GM18909 (cell line): ENCODE measurements around the gene ADCY1.

Experiments
- ATAC-seq: cut with Tn5 transposase; IDR thresholded peaks from one replicate; pipeline ENCODE4 v1.9.1; 2021; ENCODE audit warnings: mild to moderate bottlenecking; ENCODE audit not compliant: unreplicated experiment, poor library complexity

Gene ADCY1

DNA sequence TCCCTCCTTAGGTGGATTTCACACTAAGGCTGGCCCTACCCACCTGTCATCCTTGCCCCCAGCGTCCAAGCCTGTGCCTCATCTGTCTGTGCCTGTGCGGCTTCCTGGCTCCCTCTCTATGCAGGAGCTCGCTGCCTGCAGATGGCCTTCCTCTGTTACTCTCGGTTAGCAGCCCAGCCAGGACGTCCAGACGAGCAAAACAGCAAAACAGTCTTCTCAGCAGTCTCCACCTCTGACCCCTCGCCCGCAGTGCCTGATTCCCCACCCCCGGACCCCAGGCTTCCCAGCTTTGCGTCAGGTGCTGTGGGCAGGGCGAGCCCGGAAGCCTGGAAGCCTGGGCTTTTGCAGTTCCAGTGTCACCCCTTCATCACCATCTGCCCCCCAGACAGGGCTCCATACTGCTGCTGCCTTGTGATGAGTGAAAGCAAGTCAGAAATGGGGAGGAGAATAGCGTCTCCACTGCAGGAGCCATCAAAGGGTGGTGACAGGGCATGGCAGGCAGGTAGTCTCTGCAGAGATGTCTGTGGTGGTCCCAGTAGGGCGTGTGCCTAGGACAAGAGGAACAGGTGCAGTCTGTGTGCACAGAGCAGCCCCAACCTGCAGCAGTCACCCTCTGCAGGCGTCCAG lies 88.5 kb downstream of the ADCY1 start:
- no peak for ATAC-seq

GRCh38 chr7:45663167-45663921 lies 89.2 kb downstream of the ADCY1 start:
- ATAC-seq = no peak

DNA sequence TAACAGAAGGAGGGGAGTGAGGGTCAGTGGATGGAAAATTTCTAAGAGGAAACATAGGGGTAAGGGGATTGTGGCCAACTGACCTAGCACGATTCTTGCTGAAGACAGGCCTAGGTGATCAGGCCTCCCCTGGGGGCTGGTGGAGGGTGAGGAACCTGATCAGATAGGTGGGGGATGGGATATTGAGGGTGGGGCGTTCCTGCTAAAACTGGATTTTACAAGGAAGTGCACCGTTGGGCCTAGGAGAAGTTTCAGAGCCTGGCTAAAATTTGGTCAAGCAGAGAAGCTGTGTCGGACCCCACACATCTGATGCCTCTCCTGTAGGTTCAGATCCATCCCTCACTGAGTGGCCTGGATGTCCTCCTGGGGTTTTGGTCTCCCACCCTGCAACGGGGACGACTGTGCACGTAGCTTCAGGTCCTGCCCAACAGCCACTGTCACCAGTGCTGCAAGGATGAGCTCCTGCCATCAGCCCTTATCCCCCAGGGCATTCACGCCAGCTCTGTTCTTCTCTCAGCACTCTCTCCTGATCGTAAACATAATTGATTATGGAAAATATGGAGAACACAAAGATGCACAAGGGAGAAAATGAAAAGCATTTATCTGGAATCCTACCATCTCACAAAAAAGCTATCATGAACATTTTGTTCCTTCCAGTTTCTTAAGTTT lies 89.9 kb downstream of the ADCY1 start:
- no peak for ATAC-seq

DNA sequence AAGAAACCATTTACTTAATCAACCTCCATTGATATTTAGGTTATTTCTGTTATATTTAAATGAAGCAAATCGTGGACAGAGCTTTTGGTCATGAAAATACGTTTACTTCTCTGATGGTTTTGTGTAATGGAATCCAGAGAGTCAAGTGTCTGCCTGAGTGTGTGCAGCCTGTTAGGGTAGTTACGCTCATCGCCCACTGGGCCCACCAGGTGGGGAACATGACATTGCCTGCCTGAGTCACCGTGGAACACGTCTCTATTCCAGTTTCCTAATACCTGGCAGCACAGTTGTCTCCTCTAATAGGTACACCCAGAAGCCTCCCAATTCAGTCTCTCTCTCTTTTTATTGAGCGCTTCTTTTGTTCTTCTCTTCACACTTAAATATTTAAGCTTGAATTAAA lies 91.0 kb downstream of the ADCY1 start:
- ATAC-seq = no peak

- no peak for ATAC-seq
Observed at GRCh38 chr7:45670227-45670626, 96.1 kb downstream of the ADCY1 start.

- ATAC-seq = no peak
Observed at GRCh38 chr7:45670717-45671116, 96.5 kb downstream of the ADCY1 start.

DNA sequence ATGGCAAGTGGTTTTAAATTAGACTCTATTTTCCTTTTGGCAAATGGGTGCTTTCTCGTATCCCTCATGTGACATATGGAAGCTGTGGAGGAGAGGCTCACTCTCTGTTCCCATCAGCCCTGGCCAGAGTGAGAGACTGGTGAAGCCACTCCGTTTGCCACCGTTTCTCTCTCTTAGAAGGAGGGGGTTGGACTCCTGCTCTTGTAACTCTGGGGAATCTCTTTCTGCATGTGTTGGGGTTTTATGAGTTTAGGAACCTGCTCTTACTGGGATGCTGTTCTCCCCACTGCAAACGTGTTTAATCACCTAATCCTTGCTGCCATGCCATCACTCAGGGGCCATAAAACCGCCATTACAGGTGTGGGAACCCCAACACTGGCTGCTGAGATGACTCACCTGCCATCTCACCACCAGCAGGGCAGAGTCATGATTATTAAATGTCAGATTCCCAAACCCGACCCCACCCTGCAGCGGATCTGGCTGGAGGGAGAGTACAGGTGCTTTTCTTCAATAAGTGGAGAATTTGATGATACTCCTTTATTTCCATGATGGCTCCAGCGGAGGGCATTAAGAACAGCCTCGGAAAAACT lies 103.2 kb downstream of the ADCY1 start:
- no peak for ATAC-seq

DNA sequence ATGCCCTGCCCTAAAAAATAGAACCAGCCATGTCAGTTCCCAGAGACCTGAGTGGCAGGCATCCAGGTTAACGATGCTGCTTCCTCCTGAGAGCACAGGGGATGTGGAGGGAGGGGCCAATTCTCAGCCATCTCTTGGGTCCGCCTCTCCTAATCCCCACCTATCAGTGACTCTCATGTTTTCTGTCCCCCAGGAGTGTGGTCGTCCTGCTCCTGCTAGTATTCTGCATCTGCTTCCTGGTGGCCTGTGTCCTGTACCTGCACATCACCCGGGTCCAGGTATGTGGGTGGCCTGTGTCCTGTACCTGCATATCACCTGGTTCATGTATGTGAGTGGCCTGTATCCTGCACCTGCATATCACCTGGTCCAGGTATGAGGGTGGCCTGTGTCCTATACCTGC lies 105.3 kb downstream of the ADCY1 start:
- ATAC-seq = no peak

DNA sequence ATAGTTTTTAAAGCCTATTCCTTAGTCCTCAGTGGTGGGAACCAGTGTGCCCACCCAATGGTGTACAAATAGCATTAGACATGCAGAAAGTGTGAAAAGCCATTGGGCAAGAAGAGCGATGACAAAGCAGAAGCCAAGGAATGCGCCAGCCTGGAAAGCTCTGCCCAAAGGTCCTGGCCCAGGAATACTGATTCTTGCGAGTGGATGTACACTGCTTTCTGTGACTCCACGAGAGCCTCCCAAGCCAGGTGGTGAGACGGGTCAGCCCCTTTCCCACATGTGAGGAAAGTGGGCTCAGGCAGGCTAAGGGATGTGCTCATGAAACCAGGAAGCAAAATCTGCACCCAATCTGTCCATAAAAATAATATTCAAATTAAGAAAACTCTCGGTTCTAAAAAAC lies 106.6 kb downstream of the ADCY1 start:
- no peak for ATAC-seq

- no peak for ATAC-seq
Observed at GRCh38 chr7:45681596-45682357, 107.6 kb downstream of the ADCY1 start.

GRCh38 chr7:45682358-45682735 lies 108.2 kb downstream of the ADCY1 start:
- ATAC-seq = no peak

DNA sequence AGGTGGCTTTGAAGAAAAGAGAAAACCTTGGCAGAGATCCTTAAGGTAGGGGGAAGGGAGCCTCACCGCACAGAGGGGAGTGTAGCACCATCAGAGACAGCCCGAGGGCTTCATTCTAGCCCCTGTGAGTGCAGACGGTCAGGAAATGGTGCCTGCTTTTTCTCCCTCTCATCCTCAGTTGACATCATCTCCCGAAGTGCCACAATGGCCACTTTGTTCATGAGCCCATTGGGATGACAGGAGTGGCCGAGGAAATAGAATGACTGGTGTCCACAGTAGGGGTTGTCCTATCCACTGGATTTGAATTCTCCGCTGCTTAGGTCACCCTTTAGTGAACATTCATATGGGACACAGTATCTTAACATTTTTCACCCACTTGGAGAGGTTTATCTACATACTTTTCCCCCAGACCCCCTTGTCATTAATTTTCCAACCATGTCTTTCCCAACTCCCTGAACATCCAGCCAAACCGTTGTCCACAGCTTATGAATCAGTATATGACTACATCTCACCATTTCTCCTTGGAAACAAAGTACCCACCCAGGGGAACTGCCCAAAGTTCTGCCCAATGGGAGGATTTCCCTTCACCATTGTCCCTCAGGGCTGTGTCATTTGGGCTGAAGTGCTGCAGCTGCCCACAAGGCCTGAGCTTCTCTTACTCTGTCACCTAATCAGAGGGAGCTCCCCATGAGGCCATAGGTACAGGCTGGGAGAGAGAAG lies 108.8 kb downstream of the ADCY1 start:
- no peak for ATAC-seq

DNA sequence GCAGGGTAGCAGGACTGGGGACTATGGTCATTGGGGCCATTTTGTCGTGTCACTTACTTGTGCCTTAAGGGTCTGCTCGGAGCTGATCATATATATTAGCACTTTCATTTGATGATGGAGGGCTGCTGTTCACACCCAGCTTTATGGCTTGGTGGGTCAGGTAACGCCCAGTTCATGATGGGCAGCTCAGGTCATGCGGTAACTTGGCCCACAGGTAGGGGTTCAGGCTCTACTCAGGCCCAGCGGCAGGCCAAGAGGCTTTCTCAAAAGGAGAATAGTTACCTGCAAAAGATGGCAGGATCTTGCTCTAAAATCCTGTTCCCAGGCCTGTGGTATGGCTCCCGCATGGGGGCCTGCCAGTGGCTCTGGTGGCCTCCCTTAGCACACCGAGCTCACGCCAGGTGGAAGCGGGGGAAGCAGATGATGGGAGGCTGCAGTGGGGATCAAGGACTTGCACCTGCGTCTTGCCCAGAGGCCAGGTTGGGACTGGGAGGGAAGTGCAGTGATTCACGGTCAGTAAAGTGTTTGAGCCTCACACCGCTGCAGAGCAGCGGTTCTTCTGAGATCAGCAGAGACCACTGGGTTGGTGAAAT lies 109.5 kb downstream of the ADCY1 start:
- ATAC-seq = no peak

GRCh38 chr7:45684910-45685618 lies 110.9 kb downstream of the ADCY1 start:
- no peak for ATAC-seq

DNA sequence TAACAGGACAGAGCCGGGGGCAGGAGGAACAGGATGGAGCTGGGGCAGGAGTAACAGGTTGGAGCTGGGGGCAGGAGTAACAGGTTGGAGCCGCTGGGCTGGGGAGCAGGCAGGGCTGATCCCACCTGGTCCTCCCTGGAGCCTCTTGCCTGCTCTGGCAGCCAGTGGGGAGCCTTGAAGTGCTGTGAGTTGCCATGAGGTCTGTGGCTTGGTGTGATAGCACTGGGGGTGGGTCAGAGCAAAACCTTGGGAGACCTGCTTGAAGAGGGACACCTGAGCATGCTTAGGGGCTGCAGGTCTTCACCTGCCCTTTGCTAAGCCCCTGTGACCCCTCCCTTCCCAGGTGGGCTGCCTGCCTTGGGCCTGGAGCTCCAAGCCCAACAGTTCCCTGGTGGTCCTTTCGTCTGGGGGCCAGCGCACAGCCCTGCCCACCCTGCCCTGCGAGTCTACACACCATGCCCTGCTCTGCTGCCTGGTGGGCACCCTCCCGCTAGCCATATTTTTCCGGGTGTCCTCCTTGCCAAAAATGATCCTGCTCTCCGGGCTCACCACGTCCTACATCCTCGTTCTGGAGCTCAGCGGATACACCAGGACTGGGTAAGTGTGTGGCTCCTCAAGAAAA lies 111.6 kb downstream of the ADCY1 start:
- no peak for ATAC-seq

DNA sequence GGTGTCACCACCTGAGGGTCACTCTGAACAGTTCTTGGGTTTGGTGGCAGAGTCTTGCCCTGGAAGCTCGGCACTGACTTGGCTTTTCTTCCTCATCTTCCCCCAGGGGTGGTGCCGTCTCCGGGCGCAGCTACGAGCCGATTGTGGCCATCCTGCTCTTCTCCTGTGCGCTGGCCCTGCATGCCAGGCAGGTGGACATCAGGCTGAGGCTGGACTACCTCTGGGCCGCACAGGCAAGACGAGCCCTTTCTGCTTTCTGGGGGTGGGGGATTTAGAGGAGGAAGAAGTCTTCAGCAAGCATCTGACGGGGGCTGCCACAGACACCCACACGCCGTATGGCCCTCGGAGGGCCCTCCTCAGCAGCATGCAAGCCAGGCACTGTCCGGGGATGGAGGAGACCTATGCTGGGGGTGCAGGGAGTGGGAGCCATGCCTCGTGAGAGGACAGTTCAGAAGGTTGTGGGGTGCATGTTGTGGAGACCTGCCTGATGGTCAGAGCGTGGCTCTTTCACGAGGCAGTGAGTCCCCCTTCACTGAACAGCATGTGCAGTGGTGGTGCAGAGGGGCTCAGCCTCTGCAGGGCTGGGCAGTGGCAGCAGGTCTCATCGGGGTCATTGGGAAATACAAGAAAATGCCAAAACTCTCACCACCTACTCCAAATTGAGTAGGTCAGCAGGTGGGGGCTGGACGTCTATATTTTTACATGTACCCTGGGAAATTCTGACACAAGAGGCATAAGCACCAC lies 112.4 kb downstream of the ADCY1 start:
- ATAC-seq = no peak

GRCh38 chr7:45687185-45687560 lies 113.0 kb downstream of the ADCY1 start:
- ATAC-seq = no peak

DNA sequence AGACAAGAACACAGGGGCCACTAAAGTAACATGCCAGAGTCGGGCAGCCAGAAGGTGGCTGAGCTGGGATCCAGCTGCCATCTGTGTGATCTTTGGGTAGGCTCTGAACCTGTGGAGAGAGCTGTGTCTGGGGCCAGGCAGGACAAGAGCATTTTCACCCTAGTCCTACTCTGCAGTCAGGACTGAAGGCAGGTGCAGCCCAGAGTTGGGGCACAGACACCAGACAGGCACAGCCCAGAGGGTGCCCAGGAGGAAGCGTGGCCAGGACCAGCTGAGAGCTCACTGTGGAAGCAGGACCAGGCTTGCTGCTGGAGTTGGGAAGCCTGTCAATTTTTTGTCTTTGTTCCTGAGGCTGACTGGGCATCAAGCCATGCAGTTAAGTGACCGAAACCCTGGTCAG lies 113.6 kb downstream of the ADCY1 start:
- no peak for ATAC-seq
